Measurements from ENCODE around the gene TSPAN18.
A peak's percentile ranks its signal among the peaks of the same experiment; 100 is the strongest.

TSPAN18 gene

GRCh38 chr11:44829838-44830237 lies 103.1 kb downstream of the TSPAN18 start:
- no peak for DNase-seq

- no peak for DNase-seq
Measured at GRCh38 chr11:44831605-44832394, 105.0 kb downstream of the TSPAN18 start.

DNA sequence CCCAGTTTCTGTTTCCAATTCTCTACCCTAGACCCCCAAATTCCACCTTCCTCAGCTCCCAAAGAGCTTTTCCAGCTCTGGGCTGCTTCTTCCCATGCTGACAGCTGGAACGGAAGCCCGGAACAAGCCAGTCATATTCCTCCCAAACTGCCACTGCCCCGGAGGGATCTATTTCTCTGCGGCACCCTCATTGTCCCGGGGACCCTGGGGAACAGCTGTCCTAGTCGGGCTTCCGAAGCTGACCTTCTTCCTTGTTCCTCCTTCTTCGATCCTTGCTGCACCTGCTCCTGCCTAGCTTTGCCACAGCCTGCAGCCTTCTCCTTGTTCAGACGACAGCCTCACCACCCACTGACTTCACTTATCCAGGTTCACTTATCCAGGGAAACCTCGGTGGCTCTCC lies 105.7 kb downstream of the TSPAN18 start:
- no peak for DNase-seq

GRCh38 chr11:44833221-44833876 lies 106.6 kb downstream of the TSPAN18 start:
- no peak for DNase-seq

- no peak for DNase-seq
Measured at GRCh38 chr11:44833877-44834452, 107.2 kb downstream of the TSPAN18 start.

GRCh38 chr11:44834846-44835245 lies 108.1 kb downstream of the TSPAN18 start:
- no peak for DNase-seq

GRCh38 chr11:44835296-44835695 lies 108.5 kb downstream of the TSPAN18 start:
- DNase-seq = no peak

GRCh38 chr11:44835938-44836337 lies 109.2 kb downstream of the TSPAN18 start:
- no peak for DNase-seq

DNA sequence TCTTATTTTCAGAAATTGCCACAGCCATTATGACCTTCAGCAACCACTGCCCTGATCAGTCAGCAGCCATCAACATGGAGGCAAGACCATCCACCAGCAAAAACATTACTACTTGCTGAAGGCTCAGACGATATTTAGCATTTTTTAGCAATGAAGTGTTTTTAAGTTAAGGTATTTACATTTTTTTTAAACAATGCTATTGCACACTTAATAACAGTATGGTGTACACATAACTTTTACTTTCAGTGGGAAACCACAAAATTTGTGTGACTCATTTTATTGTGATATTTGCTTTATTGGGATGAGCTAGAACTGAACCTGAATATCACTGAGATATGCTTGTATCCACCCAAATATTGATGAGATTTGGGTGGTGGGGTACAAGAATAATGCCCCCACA lies 110.9 kb downstream of the TSPAN18 start:
- no peak for DNase-seq

GRCh38 chr11:44839458-44840084 lies 112.8 kb downstream of the TSPAN18 start:
- no peak for DNase-seq

DNA sequence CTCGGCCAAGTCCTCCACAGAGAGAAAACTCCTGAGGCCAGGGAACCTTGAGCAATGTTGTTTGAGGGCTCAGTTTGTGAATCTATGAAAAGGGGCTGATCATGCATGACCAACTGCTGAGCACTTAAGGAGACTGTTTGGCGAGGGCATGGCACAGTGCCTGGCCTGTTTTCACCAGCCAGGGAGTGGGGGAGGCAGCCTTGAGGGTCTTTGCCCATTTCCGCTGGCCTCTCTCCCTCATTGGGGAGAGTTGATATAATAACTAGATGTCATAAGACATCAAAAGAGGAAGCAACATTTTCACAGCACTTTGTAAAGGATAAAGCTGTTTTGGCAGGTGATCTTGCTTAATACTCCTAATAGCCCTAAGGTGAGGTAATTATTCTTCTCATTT lies 113.3 kb downstream of the TSPAN18 start:
- no peak for DNase-seq

- no peak for DNase-seq
Measured at GRCh38 chr11:44840521-44841251, 113.9 kb downstream of the TSPAN18 start.

DNA sequence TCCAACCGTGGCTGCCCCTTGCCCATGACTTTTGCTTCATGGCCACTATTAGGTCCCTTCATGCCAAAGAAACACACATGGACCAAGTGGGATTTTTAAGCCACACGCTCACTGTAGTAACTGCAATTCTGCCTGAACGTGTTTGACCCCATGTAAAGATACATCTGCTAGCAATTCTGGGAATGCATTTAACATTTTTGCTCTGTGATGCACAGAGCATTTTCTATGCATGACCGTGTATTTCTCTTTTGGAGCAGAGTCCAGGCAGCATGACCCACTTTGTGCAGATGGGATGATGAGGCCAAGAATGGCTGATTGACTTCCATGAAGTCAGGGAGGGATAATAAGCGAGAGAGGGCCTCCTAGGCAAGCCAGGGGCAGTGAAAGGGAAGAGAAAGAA lies 115.5 kb downstream of the TSPAN18 start:
- peak in 1 of 2 experiments; percentile 49 for DNase-seq

DNA sequence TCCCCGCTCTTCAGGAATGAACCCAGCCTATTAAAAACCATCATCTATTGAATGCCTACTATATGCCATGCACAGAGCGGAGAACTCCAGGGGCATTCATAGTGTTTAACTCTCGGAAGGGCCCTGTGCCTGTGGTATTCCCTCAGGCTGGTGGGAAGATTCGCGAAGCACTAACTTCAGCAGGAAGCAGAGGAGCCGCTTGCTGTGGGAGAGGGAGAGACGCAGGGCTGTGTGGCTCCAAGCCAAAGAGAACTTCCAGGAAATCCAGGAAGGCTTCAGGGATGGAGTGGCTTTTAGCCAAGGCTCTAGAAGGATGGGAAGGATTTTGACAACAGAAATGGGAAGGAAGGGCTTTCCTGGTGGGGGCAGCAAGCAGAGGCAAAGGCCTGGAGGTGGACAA lies 120.1 kb downstream of the TSPAN18 start:
- no peak for DNase-seq

DNA sequence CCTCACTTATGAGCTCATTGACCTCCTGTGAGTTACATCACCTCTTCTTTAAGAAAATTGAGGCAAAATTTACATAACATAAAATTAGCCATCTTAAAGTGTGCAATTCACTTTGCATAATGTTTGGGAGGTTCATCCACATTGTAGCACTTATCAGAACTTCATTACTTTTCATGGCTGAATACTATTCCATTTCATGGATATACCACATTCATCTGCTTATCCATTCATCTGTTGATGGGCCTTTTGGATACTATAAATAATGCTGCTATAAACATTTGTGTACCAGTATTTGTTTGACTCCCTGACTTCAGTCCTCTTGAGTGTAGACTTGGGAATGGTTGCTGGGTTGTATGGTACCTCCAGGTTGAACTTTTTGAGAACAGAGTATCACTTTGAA lies 120.6 kb downstream of the TSPAN18 start:
- no peak for DNase-seq

GRCh38 chr11:44848203-44848962 lies 121.6 kb downstream of the TSPAN18 start:
- no peak for DNase-seq

- DNase-seq = no peak
Measured at GRCh38 chr11:44848963-44849350, 122.2 kb downstream of the TSPAN18 start.

DNA sequence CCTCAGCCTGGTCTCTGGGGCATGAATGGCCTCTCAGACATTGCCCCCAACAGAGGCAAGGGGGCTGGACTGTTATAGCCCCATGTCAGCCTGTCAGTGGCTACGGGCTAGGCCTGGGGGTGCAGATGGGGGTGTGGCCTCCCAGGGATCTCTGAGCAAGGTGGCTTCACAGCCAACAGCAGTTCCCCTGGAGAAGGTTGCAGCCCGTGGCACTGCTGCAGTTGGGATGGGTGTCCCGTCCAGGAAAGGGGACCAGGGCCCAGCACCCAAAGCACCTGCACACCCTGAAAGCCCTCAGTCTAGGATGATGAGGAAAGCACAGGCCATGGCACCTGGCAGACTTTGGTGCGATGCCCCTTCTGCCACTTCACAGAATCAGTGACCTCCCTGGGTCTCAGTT lies 122.7 kb downstream of the TSPAN18 start:
- no peak for DNase-seq

- no peak for DNase-seq
Measured at GRCh38 chr11:44849922-44850321, 123.2 kb downstream of the TSPAN18 start.

DNA sequence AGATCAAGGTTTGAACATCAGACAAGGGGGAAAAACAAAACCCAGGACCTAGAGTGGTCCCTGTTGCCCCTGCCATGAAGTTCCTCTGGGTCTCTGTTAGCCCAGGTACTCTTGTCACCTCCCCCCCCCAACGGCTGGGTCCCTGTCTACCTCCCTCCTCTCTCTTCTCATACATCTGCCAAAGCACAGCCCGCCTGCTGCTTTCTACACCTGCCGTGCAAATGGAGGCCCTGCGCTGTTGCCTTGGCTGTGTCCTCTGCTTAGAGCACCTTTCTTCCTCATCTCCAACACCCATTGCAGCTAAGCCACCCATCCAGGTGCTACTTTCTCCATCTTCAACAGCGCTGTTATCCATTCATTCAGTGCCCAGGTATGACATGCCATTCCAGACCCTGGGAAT lies 124.7 kb downstream of the TSPAN18 start:
- no peak for DNase-seq

- DNase-seq = no peak
Measured at GRCh38 chr11:44852159-44852747, 125.5 kb downstream of the TSPAN18 start.

DNA sequence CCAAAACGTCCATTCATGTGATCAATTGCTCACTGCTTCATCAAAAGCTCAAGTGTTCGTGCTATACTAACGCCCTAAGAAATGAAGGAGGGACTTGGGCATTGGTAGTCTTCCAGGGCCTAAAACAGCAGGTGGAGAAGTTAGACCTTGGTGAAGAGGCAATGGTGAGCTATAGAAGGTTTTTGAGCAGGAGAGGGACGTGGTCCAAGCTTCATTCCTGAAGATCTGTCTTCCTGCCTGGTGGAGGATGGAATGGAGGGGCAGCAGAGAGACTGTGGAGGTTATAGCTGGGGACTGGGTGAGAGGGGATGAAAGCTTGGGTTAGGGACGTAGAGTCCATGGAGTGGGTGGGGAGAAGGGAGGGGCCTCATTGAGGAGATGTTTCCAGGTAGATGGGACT lies 126.2 kb downstream of the TSPAN18 start:
- DNase-seq = no peak
